Peyer's patch (tissue), 4 donors: ENCODE results near the gene RNF166. TPM values are rescaled to one million over a fixed set of nuclear protein-coding genes. Genes with fewer than 3 reads are reported as not detected.

Experiments
- DNase-seq, 3 donors: peaks; one replicate each; pipeline ENCODE4 v3.0.0-alpha.2; 2017 to 2019
- H3K27ac ChIP-seq, 4 donors: fragments of 200-600 bp; sonication (generic); one replicate each; pipeline ENCODE4 v1.5.1; 2016 to 2019
- H3K27me3 ChIP-seq, 2 donors: fragments of 200-600 bp; sonication (generic); one replicate each; pipeline ENCODE4 v1.5.1; 2019
- H3K36me3 ChIP-seq, 3 donors: fragments of 200-600 bp; sonication (generic); one replicate each; pipeline ENCODE4 v1.5.1; 2016 to 2019
- H3K4me1 ChIP-seq, 4 donors: fragments of 200-600 bp; sonication (generic); one replicate each; pipeline ENCODE4 v1.5.1; 2016 to 2019
- H3K4me3 ChIP-seq, 4 donors: fragments of 200-600 bp; sonication (generic); 1 replicate in 3 of 4; 2 replicates in 1 of 4; pipeline ENCODE4 v1.5.1; 2016 to 2019; ENCODE audit warnings: mild to moderate bottlenecking in 1 of 4
- H3K9me3 ChIP-seq, 4 donors: fragments of 200-600 bp; sonication (generic); one replicate each; pipeline ENCODE4 v1.5.1; 2016 to 2019; ENCODE audit warnings: mild to moderate bottlenecking in 1 of 4
- POLR2A ChIP-seq, 2 donors: fragments of 450-650 bp; IDR thresholded peaks; one replicate each; pipeline ENCODE4 v1.5.1; 2017; ENCODE audit warnings: antibody characterized with exemption in 2 of 2, mild to moderate bottlenecking in 2 of 2, moderate library complexity in 2 of 2
- total RNA-seq, 4 donors: library from RNA; depleted of rRNA; stranded (reverse); fragments of >200 nt; gene quantifications; one replicate each; pipeline ENCODE4 v1.1.0, GENCODE V29; 2016
- TF ChIP-seq, protein P1 (sequence below), 6 experiments: fragments of 450-650 bp in 4 of 6; fragments of 200-600 bp in 2 of 6; sonication (generic) in 1 of 6; IDR thresholded peaks; one replicate each; pipeline ENCODE4 v1.5.1; 2017 to 2019; ENCODE audit warnings: antibody characterized with exemption in 6 of 6, mild to moderate bottlenecking in 3 of 6, moderate library complexity in 1 of 6

Gene RNF166
- total RNA-seq, 4 donors from 2014 or later = 14.5 to 64.4 (median 23.1) TPM

DNA sequence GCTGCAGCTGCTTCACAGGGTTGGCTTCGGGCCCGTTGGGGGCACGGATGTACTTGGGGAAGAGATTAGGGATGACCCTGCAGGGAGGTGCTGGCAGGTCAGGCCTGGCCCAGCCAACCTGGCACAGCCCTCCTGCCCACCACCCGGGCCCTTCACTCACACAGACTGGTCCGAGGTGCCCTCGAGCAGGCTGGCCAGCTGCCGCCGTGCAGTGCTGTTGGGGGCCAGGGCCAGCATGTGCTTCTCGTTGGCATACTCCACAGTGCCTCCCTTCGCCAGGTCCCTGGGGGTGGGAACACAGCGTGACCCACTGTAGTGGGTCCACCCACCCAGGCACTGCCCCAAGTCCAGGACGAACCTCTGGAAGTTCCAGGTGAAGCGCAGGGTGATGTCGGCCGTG is 10.0 kb upstream of the RNF166 start:
- Histone ChIP-seq H3K36me3 (peaks cover 0 to 78% (median 0%) of the 10 kb centered on the region in 3 donors), H3K4me1 (no peaks in the 10 kb centered on the region), H3K4me3 (no peak overlapping the region), H3K27ac (no peak overlapping the region), H3K27me3 (no peaks in the 10 kb centered on the region), H3K9me3 (no peaks in the 10 kb centered on the region)
- no peak for DNase-seq
- TF ChIP-seq, protein P1, sequence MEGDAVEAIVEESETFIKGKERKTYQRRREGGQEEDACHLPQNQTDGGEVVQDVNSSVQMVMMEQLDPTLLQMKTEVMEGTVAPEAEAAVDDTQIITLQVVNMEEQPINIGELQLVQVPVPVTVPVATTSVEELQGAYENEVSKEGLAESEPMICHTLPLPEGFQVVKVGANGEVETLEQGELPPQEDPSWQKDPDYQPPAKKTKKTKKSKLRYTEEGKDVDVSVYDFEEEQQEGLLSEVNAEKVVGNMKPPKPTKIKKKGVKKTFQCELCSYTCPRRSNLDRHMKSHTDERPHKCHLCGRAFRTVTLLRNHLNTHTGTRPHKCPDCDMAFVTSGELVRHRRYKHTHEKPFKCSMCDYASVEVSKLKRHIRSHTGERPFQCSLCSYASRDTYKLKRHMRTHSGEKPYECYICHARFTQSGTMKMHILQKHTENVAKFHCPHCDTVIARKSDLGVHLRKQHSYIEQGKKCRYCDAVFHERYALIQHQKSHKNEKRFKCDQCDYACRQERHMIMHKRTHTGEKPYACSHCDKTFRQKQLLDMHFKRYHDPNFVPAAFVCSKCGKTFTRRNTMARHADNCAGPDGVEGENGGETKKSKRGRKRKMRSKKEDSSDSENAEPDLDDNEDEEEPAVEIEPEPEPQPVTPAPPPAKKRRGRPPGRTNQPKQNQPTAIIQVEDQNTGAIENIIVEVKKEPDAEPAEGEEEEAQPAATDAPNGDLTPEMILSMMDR (IDR thresholded peaks at IDR 0.05) = no peak
- no peak for TF ChIP-seq POLR2A (IDR thresholded peaks at IDR 0.05)

DNA sequence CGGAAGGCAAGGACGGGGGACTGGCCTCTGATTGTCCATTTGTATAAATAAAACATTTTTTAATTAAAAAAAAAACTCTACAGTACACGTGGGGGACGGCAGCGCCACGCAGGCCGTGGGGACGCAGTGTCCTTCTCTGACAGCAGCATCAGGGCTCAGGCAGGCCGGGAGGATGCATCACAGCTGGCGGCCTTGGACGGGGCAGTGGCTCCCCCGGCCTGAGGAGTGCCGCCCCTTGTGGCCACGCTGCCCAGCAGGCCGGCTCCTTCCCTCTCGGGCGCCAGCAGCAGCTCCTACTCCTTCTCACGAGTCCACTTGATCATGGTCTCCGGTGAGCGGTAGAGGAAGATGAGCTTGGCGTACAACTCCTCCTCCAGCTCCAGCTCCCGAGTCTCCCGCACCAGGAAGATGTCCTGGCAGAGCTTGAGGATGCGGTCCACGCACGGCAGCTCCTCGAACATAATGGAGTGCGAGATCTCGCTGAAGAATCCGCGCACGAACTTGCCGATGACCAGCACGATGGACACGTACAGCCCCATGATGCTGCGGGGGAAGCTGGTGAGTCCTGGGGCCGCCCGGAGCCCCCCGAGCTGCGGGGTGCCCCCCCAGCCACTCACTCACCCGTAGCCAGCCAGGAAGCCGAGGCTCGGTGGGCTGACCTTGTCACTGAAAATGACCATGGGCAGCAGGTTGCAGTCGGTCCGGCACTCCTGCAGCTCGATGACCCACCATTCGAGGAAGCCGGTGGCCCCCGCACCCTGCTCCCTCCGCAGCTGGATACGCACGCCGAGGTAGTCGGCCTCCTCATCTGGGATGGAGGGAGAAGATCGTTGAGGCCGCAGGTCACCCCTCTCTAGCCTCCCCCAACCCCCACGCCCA is 9.3 kb upstream of the RNF166 start:
- Histone ChIP-seq H3K27ac (no peak overlapping the region), H3K27me3 (no peaks in the 10 kb centered on the region), H3K4me3 (no peak overlapping the region), H3K9me3 (no peaks in the 10 kb centered on the region), H3K4me1 (no peaks in the 10 kb centered on the region), H3K36me3 (peaks cover 0 to 72% (median 0%) of the 10 kb centered on the region in 3 donors)
- DNase-seq = no peak
- TF ChIP-seq, protein P1 (IDR thresholded peaks at IDR 0.05) = no peak
- TF ChIP-seq POLR2A (IDR thresholded peaks at IDR 0.05) = no peak

DNA sequence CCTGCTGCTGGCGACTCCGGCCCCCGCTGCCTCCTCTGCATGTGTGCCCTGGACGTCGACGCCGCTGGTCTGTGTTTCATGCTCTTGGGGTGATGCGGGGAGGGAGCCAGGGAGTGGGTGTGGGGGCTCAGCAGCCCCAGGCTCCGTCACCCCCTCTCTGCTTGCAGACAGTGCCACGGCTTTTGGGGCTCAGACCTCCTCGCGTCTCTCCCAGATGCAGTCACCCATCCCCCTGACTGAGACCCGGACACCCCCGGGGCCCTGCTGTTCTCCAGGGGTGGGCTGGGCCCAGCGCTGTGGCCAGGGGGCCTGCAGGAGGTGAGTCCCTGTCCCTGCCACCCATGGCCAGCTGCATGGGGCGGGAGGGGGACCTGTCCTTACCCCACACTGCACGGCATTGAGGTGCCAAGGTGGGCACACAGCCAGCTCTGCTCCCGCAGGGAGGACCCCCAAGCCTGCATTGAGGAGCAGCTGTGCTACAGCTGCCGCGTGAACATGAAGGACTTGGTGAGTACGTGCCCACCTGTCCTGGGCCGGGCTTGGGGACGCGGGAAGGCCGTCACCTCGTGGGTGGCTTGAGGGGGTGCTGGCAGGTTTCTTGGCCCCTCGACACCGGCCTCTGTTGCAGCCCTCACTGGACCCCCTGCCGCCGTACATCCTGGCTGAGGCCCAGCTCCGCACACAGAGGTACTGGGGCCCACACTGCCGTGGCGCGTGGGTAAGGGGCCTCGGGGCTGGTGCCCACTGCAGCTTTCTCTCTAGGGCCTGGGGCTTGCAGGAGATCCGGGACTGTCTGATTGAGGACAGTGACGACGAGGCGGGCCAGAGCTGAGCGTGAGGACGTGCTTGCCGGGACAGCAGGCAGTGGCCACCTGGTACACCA is 8.5 kb upstream of the RNF166 start:
- TF ChIP-seq, protein P1 (IDR thresholded peaks at IDR 0.05) = no peak
- no peak for TF ChIP-seq POLR2A (IDR thresholded peaks at IDR 0.05)
- Histone ChIP-seq H3K36me3 (peaks cover 0 to 63% (median 0%) of the 10 kb centered on the region in 3 donors), H3K9me3 (no peaks in the 10 kb centered on the region), H3K27ac (no peak overlapping the region), H3K27me3 (no peaks in the 10 kb centered on the region), H3K4me3 (no peak overlapping the region), H3K4me1 (no peaks in the 10 kb centered on the region)
- no peak for DNase-seq

DNA sequence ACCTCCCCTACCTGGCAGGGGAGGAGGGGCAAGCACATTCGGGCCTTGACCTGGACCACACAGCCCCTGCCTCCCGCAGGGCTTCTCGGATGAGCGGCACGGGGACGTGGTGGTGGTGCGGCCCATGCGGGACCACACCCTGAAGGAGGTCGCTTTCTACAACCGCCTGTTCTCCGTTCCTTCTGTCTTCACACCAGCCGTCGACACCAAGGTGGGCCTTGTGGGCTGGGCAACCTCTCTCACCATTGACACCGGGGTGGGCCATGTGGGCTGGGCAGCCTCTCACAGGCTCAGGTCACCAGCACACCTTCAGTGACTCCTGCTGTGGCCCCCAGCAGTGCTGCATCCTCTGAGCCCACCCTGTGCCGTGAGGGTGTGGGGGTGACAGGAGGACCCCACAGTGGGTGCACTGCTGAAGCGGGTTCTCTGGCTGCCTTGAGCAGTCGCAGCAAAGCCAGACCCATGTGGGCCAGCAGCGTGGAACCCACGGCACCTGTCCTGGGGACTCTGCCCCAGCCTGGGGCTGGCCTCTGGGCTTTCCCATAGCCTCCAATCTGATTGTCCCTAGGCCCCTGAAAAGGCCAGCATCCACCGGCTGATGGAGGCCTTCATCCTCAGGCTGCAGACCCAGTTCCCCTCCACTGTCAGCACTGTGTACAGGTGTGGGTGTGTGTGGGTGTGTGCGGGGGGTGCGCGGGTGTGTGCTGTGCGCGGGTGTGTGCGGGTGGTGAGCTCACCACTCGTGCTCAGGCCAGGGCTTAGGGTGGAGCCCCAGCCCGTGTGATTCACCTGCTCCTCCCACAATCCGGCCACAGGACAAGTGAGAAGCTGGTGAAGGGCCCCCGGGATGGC is 7.6 kb upstream of the RNF166 start:
- peaks cover 0 to 54% (median 0%) of the 10 kb centered on the region in 3 donors for H3K36me3 ChIP-seq
- DNase-seq = no peak
- H3K27ac ChIP-seq = no peak overlapping the region

More for the DNA sequence above, 7.6 kb upstream of the RNF166 start:
- Histone ChIP-seq H3K4me3 (no peak overlapping the region), H3K9me3 (no peaks in the 10 kb centered on the region), H3K27me3 (no peaks in the 10 kb centered on the region), H3K4me1 (no peaks in the 10 kb centered on the region)
- TF ChIP-seq, protein P1 (IDR thresholded peaks at IDR 0.05) = no peak
- TF ChIP-seq POLR2A (IDR thresholded peaks at IDR 0.05) = no peak
